ENCODE measurements around the gene KCNQ1.

KCNQ1 gene

GRCh38 chr11:2818503-2818902, 373.7 kb downstream of the KCNQ1 start:
- DNase-seq: no peak

DNA sequence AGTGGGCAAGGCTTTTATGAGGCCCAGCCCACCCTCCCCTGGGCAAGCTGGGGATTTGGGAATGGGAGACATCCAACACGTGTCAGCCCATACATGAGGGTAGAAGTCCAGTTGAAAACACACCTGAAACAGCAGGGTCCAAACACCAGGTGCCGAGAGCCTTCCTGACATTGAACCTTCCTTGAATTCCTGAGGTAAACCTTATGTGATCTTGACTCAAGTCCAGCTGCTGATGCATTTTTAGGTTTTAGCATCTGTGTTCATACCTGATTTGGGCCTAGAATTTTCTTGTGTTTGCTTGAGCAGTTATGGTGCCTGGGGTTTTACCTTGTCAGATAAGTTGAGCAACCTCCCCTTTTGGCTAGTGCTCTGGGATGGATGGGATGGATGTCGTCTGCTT, 374.5 kb downstream of the KCNQ1 start:
- DNase-seq: no peak

DNA sequence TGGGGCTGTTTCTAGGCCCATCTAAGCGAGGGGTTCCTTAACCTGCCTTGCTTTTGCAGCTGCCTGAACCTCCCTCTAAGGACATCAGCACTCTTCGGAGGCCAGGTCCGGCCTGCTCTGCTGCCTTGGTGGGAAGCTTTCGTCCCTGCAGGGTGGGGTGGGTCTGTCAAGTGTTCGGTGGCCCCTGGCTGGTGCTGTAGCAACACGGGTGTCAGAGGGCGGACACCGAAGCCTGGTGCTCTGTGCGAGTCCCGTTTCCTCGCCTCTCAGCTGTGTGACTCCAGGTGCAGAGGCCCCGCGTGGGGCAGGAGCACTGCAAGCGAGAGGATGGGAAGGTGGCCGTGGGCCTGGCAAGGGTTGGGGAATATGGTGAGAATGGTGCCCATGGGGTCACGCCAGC, 376.2 kb downstream of the KCNQ1 start:
- DNase-seq: no peak

GRCh38 chr11:2821891-2822290, 377.1 kb downstream of the KCNQ1 start:
- DNase-seq: no peak

DNA sequence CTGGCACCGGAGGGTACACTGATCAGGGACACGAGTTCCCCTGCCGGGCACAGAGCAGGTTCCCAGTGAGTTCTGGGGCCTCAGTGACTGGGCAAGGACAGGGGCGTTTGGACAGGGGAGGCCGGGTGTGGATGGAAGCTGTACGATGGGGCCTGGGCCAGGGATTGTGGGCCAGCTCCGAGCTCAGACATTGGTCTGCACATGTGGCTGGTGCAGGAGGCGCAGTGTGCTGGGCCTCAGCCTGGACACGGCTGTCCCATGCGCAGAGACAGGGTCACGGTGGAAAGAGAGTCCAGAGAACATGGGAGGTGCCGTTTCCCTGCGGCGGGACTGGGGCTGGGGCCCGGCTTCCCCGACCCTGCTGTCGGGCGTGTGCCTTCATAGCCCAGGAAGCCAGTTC, 380.0 kb downstream of the KCNQ1 start:
- DNase-seq: no peak

DNA sequence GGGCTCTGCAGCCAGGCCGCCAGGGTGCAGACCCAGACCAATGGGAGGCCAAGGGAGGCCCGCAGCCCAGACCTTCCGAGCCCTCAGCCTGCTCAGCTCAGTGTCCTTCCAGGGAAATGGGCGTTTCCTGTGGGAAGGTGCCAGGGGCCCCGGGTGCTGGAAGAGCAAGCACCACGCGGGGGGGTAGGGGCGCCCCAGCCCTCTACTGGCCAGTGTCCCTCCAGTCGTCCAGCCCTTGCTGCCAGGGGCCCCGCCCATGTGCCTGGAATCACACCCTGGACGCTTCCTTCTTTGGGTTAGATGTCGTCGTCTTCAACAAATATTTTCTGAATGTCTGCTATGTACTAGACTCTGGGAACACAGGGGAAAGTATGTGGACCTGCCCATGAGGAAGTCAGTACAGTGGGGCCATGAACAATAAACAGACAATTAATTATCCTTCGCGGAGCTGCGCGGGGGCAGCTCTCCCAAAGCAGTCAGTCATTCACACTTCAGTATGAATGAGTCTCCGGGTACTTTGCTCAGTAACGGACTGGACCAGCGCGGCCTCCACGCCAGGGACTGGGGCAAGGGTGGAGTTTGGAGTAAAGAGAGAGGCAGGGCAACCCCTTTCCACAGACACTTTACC, 380.6 kb downstream of the KCNQ1 start:
- no peak for DNase-seq

DNA sequence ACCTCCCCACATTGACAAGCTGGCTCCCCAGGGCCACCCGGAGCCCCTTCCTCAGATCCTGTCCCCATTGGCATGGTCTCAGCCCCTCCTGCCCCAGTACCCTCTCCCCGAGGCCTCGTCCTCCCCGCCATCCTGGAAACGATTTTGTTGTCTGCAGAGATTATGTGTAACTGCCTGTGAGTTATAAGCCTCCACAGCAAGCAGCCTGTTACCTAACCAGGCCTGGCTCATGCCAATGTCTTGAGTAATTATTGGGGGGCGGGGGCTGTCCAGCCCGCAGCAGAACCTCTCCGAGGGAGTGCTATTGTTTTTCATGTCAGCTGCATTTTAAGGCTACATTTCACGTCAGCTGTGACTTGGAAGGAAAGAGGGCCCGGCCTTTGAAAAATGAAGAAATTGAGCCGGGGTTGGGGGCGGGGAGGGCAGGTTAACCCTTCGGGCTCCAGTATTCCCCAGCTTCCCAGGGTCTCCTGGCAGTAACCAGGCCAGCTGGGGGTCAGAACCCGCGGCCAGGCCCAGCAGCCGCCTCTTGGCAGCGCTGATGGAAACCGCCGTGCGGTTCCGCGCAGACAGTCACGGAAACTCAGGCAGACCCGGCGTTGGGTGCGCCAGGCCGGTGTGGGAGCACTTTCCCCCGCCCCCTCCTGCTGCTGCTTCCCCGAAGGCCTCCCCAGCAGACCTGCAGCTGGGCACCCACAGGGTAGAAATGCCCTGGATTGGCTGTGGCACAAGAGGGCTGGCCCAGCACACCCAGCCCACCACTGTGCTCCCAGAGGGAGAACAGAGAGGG, 381.3 kb downstream of the KCNQ1 start:
- DNase-seq: no peak

DNA sequence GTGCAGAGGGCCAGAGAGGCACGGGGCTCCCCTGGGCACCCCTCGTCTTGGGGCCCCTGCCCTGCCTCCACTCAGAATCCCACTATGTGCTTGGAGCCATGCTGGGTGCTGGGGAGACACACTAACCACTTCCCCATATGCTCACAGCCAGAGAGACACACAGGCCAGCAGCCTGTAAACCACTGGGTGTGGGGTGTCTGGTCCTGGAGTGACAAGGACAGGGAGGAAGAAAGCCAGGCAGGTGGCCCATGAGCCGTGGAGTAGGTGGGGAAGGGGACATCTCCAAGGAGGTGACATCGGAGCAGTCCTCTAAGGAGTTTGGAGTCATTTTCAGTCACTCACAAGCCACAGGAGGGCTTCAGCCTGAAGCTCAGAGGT, 381.9 kb downstream of the KCNQ1 start:
- DNase-seq: no peak

GRCh38 chr11:2827256-2827655, 382.4 kb downstream of the KCNQ1 start:
- DNase-seq: no peak

DNA sequence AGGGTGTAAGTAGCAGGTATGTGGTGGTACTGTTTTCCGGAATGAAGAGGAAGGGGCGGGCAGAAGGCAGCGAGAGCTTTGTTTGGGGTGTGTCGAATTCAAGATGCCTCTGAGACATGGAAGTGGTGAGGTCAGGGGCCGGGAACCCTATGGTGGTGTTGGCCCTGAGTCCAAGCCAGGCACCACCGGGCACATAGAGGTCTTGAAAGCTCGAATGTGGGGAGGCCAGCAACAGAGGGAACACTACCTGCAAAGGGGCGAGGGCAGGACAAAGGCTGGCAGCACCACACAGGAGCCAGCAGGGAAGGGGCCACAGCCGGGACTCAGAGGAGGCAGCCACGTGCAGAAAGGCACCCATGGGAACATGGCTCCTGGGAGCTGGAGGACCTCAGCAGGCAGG, 383.0 kb downstream of the KCNQ1 start:
- DNase-seq: no peak

- DNase-seq: no peak
Measured at GRCh38 chr11:2828585-2829330, 383.9 kb downstream of the KCNQ1 start.

DNA sequence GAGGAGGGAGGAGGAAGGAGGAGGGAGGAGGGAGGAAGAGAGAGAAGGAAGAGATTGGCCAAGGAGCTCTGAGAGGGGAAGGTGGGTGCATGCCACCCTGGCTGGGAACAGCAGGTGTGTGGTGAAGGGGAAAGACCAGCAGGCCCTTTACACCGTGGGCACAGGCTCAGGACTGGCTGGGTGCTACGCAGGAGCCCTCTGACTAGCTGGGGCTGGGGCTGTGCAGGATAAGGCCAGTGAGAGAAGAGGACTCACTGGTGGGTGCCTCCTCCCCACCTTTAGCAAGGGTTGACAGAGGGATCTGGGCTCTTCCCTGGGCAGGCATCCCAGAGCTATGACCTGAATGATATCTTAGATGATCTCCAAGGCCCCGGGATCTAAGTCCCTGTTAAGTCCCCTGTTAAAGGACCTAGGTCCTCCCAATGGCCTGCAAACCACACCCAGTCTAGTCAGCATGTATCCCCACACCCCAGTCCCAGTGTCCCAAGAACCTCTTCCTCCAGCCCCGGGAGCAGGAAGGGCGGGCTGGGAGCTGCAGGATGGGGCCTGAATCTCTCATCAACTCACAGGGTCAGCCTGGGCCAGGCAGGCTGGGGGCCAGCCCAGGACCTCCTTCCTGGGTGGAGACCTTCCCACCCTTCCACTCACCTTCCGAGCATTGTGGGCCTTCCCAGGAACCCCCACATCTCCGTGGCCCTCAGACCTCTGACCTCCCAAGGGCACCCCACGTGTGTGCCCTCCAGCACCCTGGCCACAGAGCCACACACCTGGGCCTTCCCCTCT, 385.4 kb downstream of the KCNQ1 start:
- DNase-seq: no peak

- no peak for DNase-seq
Measured at GRCh38 chr11:2830886-2831285, 386.1 kb downstream of the KCNQ1 start.

DNA sequence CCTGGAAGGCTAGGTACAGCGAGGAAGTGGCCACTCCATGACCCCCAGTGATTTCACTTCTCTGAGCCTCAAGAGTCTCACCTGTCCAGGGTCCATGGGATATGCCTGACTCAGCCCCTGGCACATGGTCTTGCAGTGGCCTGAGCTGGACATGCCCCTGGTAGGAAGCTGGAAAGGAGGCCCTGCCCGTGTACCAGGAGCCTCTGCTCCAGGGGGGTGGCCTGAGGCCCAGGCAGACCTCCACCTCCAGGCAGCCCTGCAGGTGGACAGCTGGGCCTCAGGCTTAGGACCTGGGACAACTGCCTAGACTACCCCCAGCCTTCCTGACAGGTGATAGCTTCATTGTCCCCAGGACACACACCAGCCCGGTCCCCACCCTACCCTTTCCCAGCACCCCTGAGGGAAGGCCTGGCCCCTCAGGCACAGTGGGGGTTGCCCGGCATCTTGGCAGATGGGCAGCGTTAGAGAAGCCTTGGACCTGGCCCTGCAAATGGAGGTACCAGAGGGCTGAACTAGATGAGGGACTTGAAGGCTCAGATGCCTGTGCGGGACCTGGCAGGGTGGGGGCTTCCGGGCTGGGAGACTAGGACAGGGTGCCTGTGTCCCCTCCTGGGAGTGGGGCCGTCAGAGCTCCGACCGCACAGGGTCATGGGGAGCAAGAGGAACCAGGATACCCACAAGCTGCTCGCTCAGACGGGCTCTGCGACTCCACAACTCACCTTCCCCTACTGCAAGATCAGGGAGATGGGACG, 387.1 kb downstream of the KCNQ1 start:
- no peak for DNase-seq

- DNase-seq: peak; percentile 18
Measured at GRCh38 chr11:2832533-2833020, 387.8 kb downstream of the KCNQ1 start.

DNA sequence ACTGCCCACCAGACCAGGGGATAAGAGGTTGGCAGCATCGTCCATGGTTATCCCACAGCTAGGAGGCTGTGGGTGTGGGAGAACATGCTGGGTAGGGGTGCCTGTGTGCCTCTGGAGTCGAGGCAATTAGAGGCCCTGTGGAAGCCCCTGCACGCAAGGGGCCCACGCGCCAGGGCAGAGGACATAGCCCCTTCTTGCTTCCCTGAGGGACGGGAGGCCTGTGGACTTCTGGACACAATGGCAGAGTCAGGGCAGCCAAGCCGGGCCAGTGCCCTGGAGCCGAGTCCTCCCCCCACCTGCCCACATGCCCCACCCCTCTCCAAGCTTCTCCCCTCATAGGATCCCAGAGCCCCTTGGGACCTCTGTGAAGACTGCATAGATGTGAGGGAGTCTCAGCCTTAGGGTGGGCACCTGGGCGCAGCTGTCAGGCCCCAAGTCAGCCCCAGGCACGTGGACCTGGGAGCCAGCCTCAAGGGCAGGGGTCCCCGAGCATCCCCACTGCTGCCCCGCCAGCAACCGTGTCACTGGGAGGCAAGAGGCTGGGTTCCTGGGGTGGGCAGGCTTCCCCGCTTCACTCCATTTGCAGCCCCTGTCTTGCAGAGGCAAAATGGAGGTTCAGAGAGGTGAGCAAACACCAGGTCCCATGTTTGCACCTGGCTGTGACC, 388.4 kb downstream of the KCNQ1 start:
- DNase-seq: no peak

- no peak for DNase-seq
Measured at GRCh38 chr11:2833716-2834502, 389.1 kb downstream of the KCNQ1 start.

DNA sequence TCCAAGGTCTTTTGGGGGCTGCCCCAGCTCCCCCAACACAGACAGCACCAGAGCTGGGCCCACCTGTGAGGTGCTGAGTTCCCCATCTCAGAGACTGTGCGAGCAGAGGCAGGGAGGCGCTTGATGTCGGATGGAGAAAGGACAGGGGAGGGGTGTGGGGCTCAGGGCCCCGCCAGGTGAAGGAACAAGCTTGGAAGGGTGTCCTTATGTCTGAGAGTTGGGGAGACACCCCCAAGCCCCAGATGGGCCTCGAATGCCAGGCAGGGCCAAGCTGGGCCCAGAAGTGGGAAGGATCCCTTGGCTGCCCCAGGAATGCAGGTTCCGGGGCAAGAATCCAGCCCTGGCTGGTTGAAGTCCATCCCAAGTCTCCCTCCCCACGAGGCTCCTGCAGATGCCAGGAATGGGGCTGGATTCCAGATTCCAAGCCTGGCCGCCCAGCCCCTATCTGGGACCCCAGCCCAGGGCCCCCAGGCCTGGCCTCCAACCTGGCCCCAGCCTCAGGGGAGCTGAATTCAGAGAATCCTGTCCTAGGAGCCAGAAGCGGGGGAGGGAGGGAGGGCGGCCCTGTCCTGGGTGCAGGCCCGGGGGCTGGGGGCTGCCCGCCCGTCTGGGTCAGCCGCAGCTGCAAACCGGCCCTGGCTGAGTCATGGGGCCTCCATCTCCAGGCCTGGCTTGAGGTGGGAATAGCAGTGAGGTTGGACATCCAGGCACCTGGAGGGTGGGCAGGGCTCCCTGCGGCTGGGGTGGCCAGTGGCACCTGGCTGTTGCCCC, 389.9 kb downstream of the KCNQ1 start:
- DNase-seq: no peak

- DNase-seq: no peak
Measured at GRCh38 chr11:2835296-2835695, 390.5 kb downstream of the KCNQ1 start.

DNA sequence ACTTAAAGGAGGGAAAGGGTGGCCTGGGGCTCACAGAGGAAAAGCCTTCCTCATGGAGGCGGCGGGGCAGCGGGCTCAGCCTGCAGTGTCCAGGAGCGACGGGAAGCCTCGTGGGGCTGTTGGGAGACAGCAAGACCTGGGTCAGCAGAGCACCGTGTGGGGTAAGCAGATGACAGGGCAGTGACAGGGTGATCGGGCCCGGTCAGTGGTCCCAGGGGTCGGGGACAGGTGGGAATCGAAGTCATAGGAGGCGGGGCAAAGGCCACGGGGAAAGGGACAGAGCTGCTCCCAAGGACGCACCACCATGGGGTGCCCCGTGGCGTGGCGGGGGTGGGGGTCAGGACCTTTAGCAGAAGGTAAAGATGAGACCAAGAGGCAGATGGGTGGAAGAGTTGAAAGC, 390.9 kb downstream of the KCNQ1 start:
- no peak for DNase-seq

All from NCI-H1092 treated with DMSO at 0.1 percent for 48 hours (cell line).